HCT116 (cell line): Measurements from ENCODE around the gene TNFRSF25. TPM values are rescaled to one million over a fixed set of nuclear protein-coding genes. Genes with fewer than 3 reads are reported as not detected.

Experiments used
- ATAC-seq: fragments of 200-7000 bp; cut with Tn5 transposase; 2 replicates; pipeline ENCODE4 v1.9.1; 2020; ENCODE audit warnings: mild to moderate bottlenecking, moderate library complexity
- BruUV-seq: library from RNA; stranded (reverse); fragments of 400-500 nt; replicated peaks from 2 replicates; lab custom pipeline; 2021; lab: Mats Ljungman, UMichigan
- CTCF ChIA-PET: fragments of 300-600 bp; sonication (Branson Sonifier 250); formaldehyde crosslinking; loops from one replicate; lab custom pipeline; 2021; ENCODE audit warnings: antibody characterized with exemption; lab: Charles Lee
- POLR2A ChIA-PET: fragments of 300-600, 350-600 bp; sonication (Branson Sonifier 250); formaldehyde crosslinking; loops from one replicate; lab custom pipeline; 2021; ENCODE audit warnings: antibody characterized with exemption; lab: Charles Lee
- RAD21 ChIA-PET, 2 experiments: fragments of 300-600 bp; sonication (Branson Sonifier 250); formaldehyde crosslinking; loops; one replicate each; lab custom pipeline; 2023; ENCODE audit warnings: low total read pairs in 2 of 2; ENCODE audit not compliant: uncharacterized antibody in 2 of 2, unreplicated experiment in 2 of 2, low non-redundant PET in 1 of 2; lab: Charles Lee
- DNase-seq: peaks from one replicate; pipeline ENCODE4 v3.0.0-alpha.2; 2010; ENCODE audit warnings: low read depth, low spot score
- H2AFZ ChIP-seq: fragments of 200-600 bp; shearing (Covaris generic), sonication (generic); 2 replicates; pipeline ENCODE4 v1.6.1; 2017; ENCODE audit warnings: low read depth, mixed run types, mixed read lengths, antibody characterized with exemption, low read length; ENCODE audit not compliant: poor library complexity, severe bottlenecking
- H3K27ac ChIP-seq: 2 replicates; pipeline ENCODE4 v1.5.1; 2012; ENCODE audit warnings: low read depth, low read length
- H3K27me3 ChIP-seq: fragments of 200-600 bp; sonication (generic); 2 replicates; pipeline ENCODE4 v1.6.1; 2016; ENCODE audit warnings: mixed run types, low read length, mixed read lengths; ENCODE audit not compliant: insufficient read depth
- H3K36me3 ChIP-seq, 2 experiments: fragments of 200-500 bp in 1 of 2; fragments of 200-600 bp in 1 of 2; sonication (Bioruptor generic) in 1 of 2; sonication (generic) in 1 of 2; 2 replicates each; pipeline versions ENCODE4 v1.5.1 to v1.6.1; 2014 to 2016; ENCODE audit warnings: low read length in 2 of 2, inconsistent platforms in 1 of 2, mixed read lengths in 1 of 2, mixed run types in 1 of 2; ENCODE audit not compliant: insufficient read depth in 2 of 2, control insufficient read depth in 1 of 2
- H3K4me1 ChIP-seq, 2 experiments: fragments of 200-600 bp in 1 of 2; sonication (generic) in 1 of 2; 2 replicates each; pipeline versions ENCODE4 v1.5.1 to v1.6.1; 2012 to 2017; ENCODE audit warnings: low read length in 2 of 2, inconsistent platforms in 1 of 2, mild to moderate bottlenecking in 1 of 2, mixed read lengths in 1 of 2, mixed run types in 1 of 2, moderate library complexity in 1 of 2; ENCODE audit not compliant: insufficient read depth in 2 of 2, control insufficient read depth in 1 of 2
- H3K4me2 ChIP-seq: fragments of 200-600 bp; sonication (generic); 2 replicates; pipeline ENCODE4 v1.6.1; 2017; ENCODE audit warnings: mixed run types, low read length, mixed read lengths
- H3K4me3 ChIP-seq, 2 experiments: fragments of 200-600 bp in 1 of 2; sonication (generic) in 1 of 2; replicated peaks in 1 of 2; 2 replicates each; pipeline ENCODE4 v1.5.1; 2011 to 2016; ENCODE audit warnings: low read length in 2 of 2, control low read depth in 1 of 2, low read depth in 1 of 2, mild to moderate bottlenecking in 1 of 2, mixed read lengths in 1 of 2, mixed run types in 1 of 2
- H3K79me2 ChIP-seq: fragments of 200-600 bp; sonication (generic); 2 replicates; pipeline ENCODE4 v1.6.1; 2017; ENCODE audit warnings: mild to moderate bottlenecking, mixed run types, low read length, moderate library complexity, mixed read lengths; ENCODE audit not compliant: insufficient read depth
- H3K9ac ChIP-seq: fragments of 200-600 bp; sonication (generic); 2 replicates; pipeline ENCODE4 v1.6.1; 2016; ENCODE audit warnings: low read length, mixed read lengths
- H3K9me2 ChIP-seq: fragments of 200-600 bp; sonication (generic), shearing (Covaris generic); 2 replicates; pipeline ENCODE4 v1.6.1; 2017; ENCODE audit warnings: mixed run types, mild to moderate bottlenecking, moderate library complexity; ENCODE audit not compliant: insufficient read depth
- H3K9me3 ChIP-seq, 2 experiments: fragments of 200-500 bp in 1 of 2; fragments of 200-600 bp in 1 of 2; sonication (Bioruptor generic) in 1 of 2; sonication (generic) in 1 of 2; 2 replicates each; pipeline ENCODE4 v1.6.1; 2014 to 2017; ENCODE audit warnings: low read length in 2 of 2, mixed read lengths in 2 of 2, inconsistent platforms in 1 of 2, low read depth in 1 of 2, mild to moderate bottlenecking in 1 of 2, mixed run types in 1 of 2, moderate library complexity in 1 of 2; ENCODE audit not compliant: control insufficient read depth in 1 of 2, insufficient read depth in 1 of 2
- H4K20me1 ChIP-seq: fragments of 200-600 bp; sonication (generic), shearing (Covaris generic); 2 replicates; pipeline ENCODE4 v1.6.1; 2017; ENCODE audit warnings: mixed run types, mild to moderate bottlenecking, moderate library complexity; ENCODE audit not compliant: insufficient read depth
- CBX3 ChIP-seq: IDR thresholded peaks from 2 replicates; pipeline ENCODE4 v1.6.1; 2012; ENCODE audit warnings: low read depth
- CEBPB ChIP-seq: IDR thresholded peaks from 2 replicates; pipeline ENCODE4 v1.6.1; 2012; ENCODE audit warnings: low read depth
- ELF1 ChIP-seq: IDR thresholded peaks from 2 replicates; pipeline ENCODE4 v1.6.1; 2012; ENCODE audit warnings: low read depth, borderline replicate concordance
- EZH2 ChIP-seq: fragments of 200-600 bp; sonication (generic); IDR thresholded peaks from 2 replicates; pipeline ENCODE4 v1.6.1; 2017; ENCODE audit warnings: antibody characterized with exemption, mixed run types
- FOSL1 ChIP-seq: IDR thresholded peaks from 2 replicates; pipeline ENCODE4 v1.6.1; 2012; ENCODE audit warnings: low read depth
- JUND ChIP-seq: IDR thresholded peaks from 2 replicates; pipeline ENCODE4 v1.6.1; 2012
- POLR2A ChIP-seq: IDR thresholded peaks from 2 replicates; pipeline ENCODE4 v1.7.0; 2011; ENCODE audit warnings: borderline replicate concordance; ENCODE audit not compliant: insufficient read depth, insufficient read length; ENCODE audit errors: extremely low read depth
- POLR2AphosphoS5 ChIP-seq: IDR thresholded peaks from 2 replicates; pipeline ENCODE4 v1.6.1; 2011; ENCODE audit warnings: mild to moderate bottlenecking, low read depth, low read length, moderate library complexity
- SIN3A ChIP-seq: IDR thresholded peaks from 2 replicates; pipeline ENCODE4 v1.6.1; 2012; ENCODE audit warnings: low read depth
- SP1 ChIP-seq: IDR thresholded peaks from 2 replicates; pipeline ENCODE4 v1.6.1; 2012; ENCODE audit warnings: low read depth
- TCF7L2 ChIP-seq: IDR thresholded peaks from 2 replicates; pipeline ENCODE4 v1.7.0; 2011; ENCODE audit warnings: borderline replicate concordance, inconsistent platforms; ENCODE audit not compliant: insufficient read depth, insufficient read length; ENCODE audit errors: extremely low read depth
- YY1 ChIP-seq: IDR thresholded peaks from 2 replicates; pipeline ENCODE4 v1.6.1; 2011; ENCODE audit warnings: low read length, low read depth, moderate library complexity, mild to moderate bottlenecking; ENCODE audit not compliant: insufficient replicate concordance; ENCODE audit errors: extremely low read depth
- intact Hi-C: fragments of 100-400 bp; cut with micrococcal nuclease; formaldehyde crosslinking; loops from 2 replicates; pipeline ENCODE4 v1.10.0; 2022
- total RNA-seq: library from RNA; stranded (reverse); gene quantifications from one replicate; pipeline ENCODE4 v1.2.1, GENCODE V29; 2021; ENCODE audit not compliant: unreplicated experiment
- TF ChIP-seq, protein P1 (sequence below): IDR thresholded peaks from 2 replicates; pipeline ENCODE4 v1.6.1; 2012
- TF ChIP-seq, protein P2 (sequence below): IDR thresholded peaks from 2 replicates; pipeline ENCODE4 v1.6.1; 2012; ENCODE audit warnings: low read depth
- TF ChIP-seq, protein P3 (sequence below), 3 experiments: fragments of 200-600 bp in 1 of 3; sonication (generic) in 1 of 3; IDR thresholded peaks in 2 of 3; conservative IDR thresholded peaks in 1 of 3; 2 replicates each; pipeline ENCODE4 v1.5.1; 2012 to 2017; ENCODE audit warnings: low read depth in 2 of 3, low read length in 2 of 3, antibody characterized with exemption in 1 of 3, borderline replicate concordance in 1 of 3, control low read depth in 1 of 3, mild to moderate bottlenecking in 1 of 3, mixed read lengths in 1 of 3, mixed run types in 1 of 3, moderate library complexity in 1 of 3; ENCODE audit not compliant: insufficient read depth in 1 of 3

Gene TNFRSF25
- total RNA-seq, 1 experiment from 2014 or later: 27.5 TPM

DNA sequence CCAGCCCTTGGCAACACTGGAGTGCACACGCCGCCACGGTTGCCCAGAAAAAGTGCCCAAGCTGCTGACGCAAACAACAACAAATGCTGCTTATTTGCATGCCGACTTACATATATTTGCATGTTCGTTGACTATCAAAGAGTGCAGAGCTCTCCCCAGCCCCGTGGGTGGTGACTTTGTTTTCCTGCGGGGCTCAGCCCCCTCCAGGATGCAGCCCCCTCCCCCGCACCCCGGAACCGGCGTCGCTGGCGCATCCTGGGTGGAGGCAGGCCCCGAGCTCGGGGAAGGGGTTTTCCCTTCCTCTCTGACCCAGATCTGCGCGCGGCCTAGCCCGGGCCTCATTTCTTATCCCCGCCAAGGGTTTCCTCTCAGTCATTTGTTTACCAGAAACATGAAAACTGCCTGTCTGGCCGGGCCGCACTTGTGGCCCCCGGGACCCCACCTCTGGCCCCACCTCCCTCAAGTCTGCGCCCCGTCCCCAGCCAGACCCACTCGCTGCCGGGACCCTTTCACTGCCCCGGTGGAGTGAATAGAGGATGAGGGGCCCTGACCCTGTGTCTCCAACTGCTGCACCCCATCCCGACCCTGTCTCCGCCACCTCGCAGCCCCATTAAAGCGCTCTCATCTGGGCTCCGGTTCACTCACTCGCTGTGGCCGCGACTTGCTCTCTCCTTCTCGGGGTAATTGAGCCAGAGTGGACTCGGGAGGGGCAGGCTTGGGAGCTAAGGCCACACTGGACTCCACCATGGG, 5.5 kb downstream of the TNFRSF25 start:
- CTCF ChIA-PET: no interaction called here

More for the DNA sequence above, 5.5 kb downstream of the TNFRSF25 start:
- POLR2A ChIA-PET: interaction anchor here (0.7 kb wide), 1 partner anchor 57 kb away, joined by 4 read pairs; no protein-coding TSS in a partner anchor
- no peak for DNase-seq
- Histone ChIP-seq H3K36me3 (peaks cover 3 to 11% of the 10 kb centered on the region in 2 experiments; a peak in 1 of 4 replicates), H3K4me1 (peaks cover 3 to 10% of the 10 kb centered on the region in 2 experiments; a peak in 3 of 4 replicates), H4K20me1 (no peaks in the 10 kb centered on the region), H3K9me3 (no peaks in the 10 kb centered on the region), H3K4me3 (no peak overlapping the region), H2AFZ (no peak overlapping the region), H3K9ac (no peak overlapping the region), H3K79me2 (no peaks in the 10 kb centered on the region), H3K27ac (no peak overlapping the region), H3K9me2 (no peaks in the 10 kb centered on the region), H3K27me3 (no peaks in the 10 kb centered on the region), H3K4me2 (no peak overlapping the region)
- BruUV-seq: TSS peak; percentile 20
- RAD21 ChIA-PET: no interaction called here
- no peak for ATAC-seq
- intact Hi-C loops: no loop called here
- TF ChIP-seq, protein P1, sequence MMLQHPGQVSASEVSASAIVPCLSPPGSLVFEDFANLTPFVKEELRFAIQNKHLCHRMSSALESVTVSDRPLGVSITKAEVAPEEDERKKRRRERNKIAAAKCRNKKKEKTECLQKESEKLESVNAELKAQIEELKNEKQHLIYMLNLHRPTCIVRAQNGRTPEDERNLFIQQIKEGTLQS: no peak
- no peak for TF ChIP-seq ELF1
- TF ChIP-seq SIN3A: no peak
- TF ChIP-seq SP1: no peak
- TF ChIP-seq TCF7L2: no peak
- TF ChIP-seq FOSL1: no peak
- no peak for TF ChIP-seq POLR2AphosphoS5
- TF ChIP-seq, protein P2, sequence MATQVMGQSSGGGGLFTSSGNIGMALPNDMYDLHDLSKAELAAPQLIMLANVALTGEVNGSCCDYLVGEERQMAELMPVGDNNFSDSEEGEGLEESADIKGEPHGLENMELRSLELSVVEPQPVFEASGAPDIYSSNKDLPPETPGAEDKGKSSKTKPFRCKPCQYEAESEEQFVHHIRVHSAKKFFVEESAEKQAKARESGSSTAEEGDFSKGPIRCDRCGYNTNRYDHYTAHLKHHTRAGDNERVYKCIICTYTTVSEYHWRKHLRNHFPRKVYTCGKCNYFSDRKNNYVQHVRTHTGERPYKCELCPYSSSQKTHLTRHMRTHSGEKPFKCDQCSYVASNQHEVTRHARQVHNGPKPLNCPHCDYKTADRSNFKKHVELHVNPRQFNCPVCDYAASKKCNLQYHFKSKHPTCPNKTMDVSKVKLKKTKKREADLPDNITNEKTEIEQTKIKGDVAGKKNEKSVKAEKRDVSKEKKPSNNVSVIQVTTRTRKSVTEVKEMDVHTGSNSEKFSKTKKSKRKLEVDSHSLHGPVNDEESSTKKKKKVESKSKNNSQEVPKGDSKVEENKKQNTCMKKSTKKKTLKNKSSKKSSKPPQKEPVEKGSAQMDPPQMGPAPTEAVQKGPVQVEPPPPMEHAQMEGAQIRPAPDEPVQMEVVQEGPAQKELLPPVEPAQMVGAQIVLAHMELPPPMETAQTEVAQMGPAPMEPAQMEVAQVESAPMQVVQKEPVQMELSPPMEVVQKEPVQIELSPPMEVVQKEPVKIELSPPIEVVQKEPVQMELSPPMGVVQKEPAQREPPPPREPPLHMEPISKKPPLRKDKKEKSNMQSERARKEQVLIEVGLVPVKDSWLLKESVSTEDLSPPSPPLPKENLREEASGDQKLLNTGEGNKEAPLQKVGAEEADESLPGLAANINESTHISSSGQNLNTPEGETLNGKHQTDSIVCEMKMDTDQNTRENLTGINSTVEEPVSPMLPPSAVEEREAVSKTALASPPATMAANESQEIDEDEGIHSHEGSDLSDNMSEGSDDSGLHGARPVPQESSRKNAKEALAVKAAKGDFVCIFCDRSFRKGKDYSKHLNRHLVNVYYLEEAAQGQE: no peak
- TF ChIP-seq JUND: no peak
- no peak for TF ChIP-seq EZH2
- no peak for TF ChIP-seq CBX3
- TF ChIP-seq, protein P3, sequence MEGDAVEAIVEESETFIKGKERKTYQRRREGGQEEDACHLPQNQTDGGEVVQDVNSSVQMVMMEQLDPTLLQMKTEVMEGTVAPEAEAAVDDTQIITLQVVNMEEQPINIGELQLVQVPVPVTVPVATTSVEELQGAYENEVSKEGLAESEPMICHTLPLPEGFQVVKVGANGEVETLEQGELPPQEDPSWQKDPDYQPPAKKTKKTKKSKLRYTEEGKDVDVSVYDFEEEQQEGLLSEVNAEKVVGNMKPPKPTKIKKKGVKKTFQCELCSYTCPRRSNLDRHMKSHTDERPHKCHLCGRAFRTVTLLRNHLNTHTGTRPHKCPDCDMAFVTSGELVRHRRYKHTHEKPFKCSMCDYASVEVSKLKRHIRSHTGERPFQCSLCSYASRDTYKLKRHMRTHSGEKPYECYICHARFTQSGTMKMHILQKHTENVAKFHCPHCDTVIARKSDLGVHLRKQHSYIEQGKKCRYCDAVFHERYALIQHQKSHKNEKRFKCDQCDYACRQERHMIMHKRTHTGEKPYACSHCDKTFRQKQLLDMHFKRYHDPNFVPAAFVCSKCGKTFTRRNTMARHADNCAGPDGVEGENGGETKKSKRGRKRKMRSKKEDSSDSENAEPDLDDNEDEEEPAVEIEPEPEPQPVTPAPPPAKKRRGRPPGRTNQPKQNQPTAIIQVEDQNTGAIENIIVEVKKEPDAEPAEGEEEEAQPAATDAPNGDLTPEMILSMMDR (IDR thresholded peaks at IDR 0.05 in 2 of 3, conservative IDR thresholded peaks at IDR 0.05 in 1 of 3; ENCODE audit: borderline replicate concordance in 1 of 3, insufficient read depth in 1 of 3, low read depth in 2 of 3, low read length in 2 of 3): no peak
- no peak for TF ChIP-seq CEBPB
- TF ChIP-seq YY1: no peak
- no peak for TF ChIP-seq POLR2A
